ENCODE measurements around the gene SRGAP1. TPM values are rescaled to one million over a fixed set of nuclear protein-coding genes. Genes with fewer than 3 reads are reported as not detected.

The SRGAP1 gene
- total RNA-seq, 1 donor from 2014 or later, result 3.0 TPM

- no peak overlapping the region for H3K4me3 Mint-ChIP-seq
- H3K4me1 Mint-ChIP-seq, result peaks cover 23% of the 10 kb centered on the region
These were observed 191.9 kb downstream of the SRGAP1 start for GRCh38 chr12:64036414-64036813.

GRCh38 chr12:64039281-64039871 is 194.9 kb downstream of the SRGAP1 start:
- peak; percentile 19 for DNase-seq (ENCODE audit: low spot score)
- TF ChIP-seq EZH2phosphoT487 (IDR thresholded peaks at IDR 0.05), result no peak
- TF ChIP-seq EZH2 (IDR thresholded peaks at IDR 0.05), result no peak
- TF ChIP-seq CTCF (IDR thresholded peaks at IDR 0.05), result no peak
- Histone ChIP-seq H3K4me3 (no peak overlapping the region), H3K79me2 (ENCODE audit: low read depth) (no peaks in the 10 kb centered on the region), H3K9ac (no peak overlapping the region), H3K4me1 (peaks cover 16% of the 10 kb centered on the region), H3K9me3 (ENCODE audit: low read depth) (no peaks in the 10 kb centered on the region), H3K27ac (peak overlapping the region; percentile 22), H3K4me2 (peak overlapping the region; percentile 51), H2AFZ (replicated peaks) (peak overlapping the region; percentile 44), H3F3A (ENCODE audit: low read depth) (peaks cover 5% of the 10 kb centered on the region), H3K27me3 (no peaks in the 10 kb centered on the region), H3K36me3 (no peaks in the 10 kb centered on the region), H4K20me1 (ENCODE audit: low read depth) (no peaks in the 10 kb centered on the region)
- no peak overlapping the region for H3K4me3 Mint-ChIP-seq
- peak overlapping the region; percentile 23 for H3K27ac Mint-ChIP-seq
- peaks cover 2% of the 10 kb centered on the region for H3K27me3 Mint-ChIP-seq (ENCODE audit: insufficient read depth, low read depth)
- no peaks in the 10 kb centered on the region for H3K9me3 Mint-ChIP-seq
- peaks cover 6% of the 10 kb centered on the region for H3K36me3 Mint-ChIP-seq
- H3K4me1 Mint-ChIP-seq, result peaks cover 23% of the 10 kb centered on the region

More at GRCh38 chr12:64036414-64036813, 191.9 kb downstream of the SRGAP1 start:
- Histone ChIP-seq H3K79me2 (ENCODE audit: low read depth) (no peaks in the 10 kb centered on the region), H3K4me3 (no peak overlapping the region), H3K9ac (no peak overlapping the region), H3F3A (ENCODE audit: low read depth) (peaks cover 5% of the 10 kb centered on the region), H3K36me3 (no peaks in the 10 kb centered on the region), H2AFZ (replicated peaks) (no peak overlapping the region), H3K27me3 (no peaks in the 10 kb centered on the region), H3K27ac (no peak overlapping the region), H3K4me2 (no peak overlapping the region), H3K4me1 (peaks cover 16% of the 10 kb centered on the region), H4K20me1 (ENCODE audit: low read depth) (no peaks in the 10 kb centered on the region), H3K9me3 (ENCODE audit: low read depth) (no peaks in the 10 kb centered on the region)
- H3K9me3 Mint-ChIP-seq, result peaks cover 2% of the 10 kb centered on the region
- no peak for TF ChIP-seq EZH2phosphoT487 (IDR thresholded peaks at IDR 0.05)
- no peak for TF ChIP-seq EZH2 (IDR thresholded peaks at IDR 0.05)
- no peak for TF ChIP-seq CTCF (IDR thresholded peaks at IDR 0.05)
- DNase-seq (ENCODE audit: low spot score), result no peak
- peaks cover 7% of the 10 kb centered on the region for H3K36me3 Mint-ChIP-seq
- H3K27ac Mint-ChIP-seq, result no peak overlapping the region
- peaks cover 2% of the 10 kb centered on the region for H3K27me3 Mint-ChIP-seq (ENCODE audit: insufficient read depth, low read depth)

GRCh38 chr12:64042911-64043310 is 198.4 kb downstream of the SRGAP1 start:
- peaks cover 18% of the 10 kb centered on the region for H3K4me1 Mint-ChIP-seq
- no peaks in the 10 kb centered on the region for H3K9me3 Mint-ChIP-seq
- no peak for DNase-seq (ENCODE audit: low spot score)
- no peak overlapping the region for H3K4me3 ChIP-seq
- no peaks in the 10 kb centered on the region for H3K79me2 ChIP-seq (ENCODE audit: low read depth)
- no peaks in the 10 kb centered on the region for H4K20me1 ChIP-seq (ENCODE audit: low read depth)
- H3K4me3 Mint-ChIP-seq, result no peak overlapping the region
- H3K4me1 ChIP-seq, result peaks cover 16% of the 10 kb centered on the region
- no peak overlapping the region for H2AFZ ChIP-seq (replicated peaks)
- TF ChIP-seq EZH2 (IDR thresholded peaks at IDR 0.05) (no peak), CTCF (IDR thresholded peaks at IDR 0.05) (no peak), EZH2phosphoT487 (IDR thresholded peaks at IDR 0.05) (no peak)
- no peaks in the 10 kb centered on the region for H3K27me3 ChIP-seq
- H3K9ac ChIP-seq, result no peak overlapping the region
- peaks cover 9% of the 10 kb centered on the region for H3K36me3 Mint-ChIP-seq
- H3K27ac ChIP-seq, result no peak overlapping the region
- peaks cover 5% of the 10 kb centered on the region for H3F3A ChIP-seq (ENCODE audit: low read depth)
- no peaks in the 10 kb centered on the region for H3K9me3 ChIP-seq (ENCODE audit: low read depth)
- no peaks in the 10 kb centered on the region for H3K27me3 Mint-ChIP-seq (ENCODE audit: insufficient read depth, low read depth)
- H3K27ac Mint-ChIP-seq, result no peak overlapping the region
- H3K36me3 ChIP-seq, result no peaks in the 10 kb centered on the region
- no peak overlapping the region for H3K4me2 ChIP-seq
